GM18873 (cell line): Measurements from ENCODE around the gene PRKAR1B.

Source experiments
- ATAC-seq: cut with Tn5 transposase; IDR thresholded peaks from one replicate; pipeline ENCODE4 v1.9.1; 2021; ENCODE audit warnings: mild to moderate bottlenecking, moderate library complexity, moderate number of reproducible peaks; ENCODE audit not compliant: unreplicated experiment, low FRiP score

The PRKAR1B gene

DNA sequence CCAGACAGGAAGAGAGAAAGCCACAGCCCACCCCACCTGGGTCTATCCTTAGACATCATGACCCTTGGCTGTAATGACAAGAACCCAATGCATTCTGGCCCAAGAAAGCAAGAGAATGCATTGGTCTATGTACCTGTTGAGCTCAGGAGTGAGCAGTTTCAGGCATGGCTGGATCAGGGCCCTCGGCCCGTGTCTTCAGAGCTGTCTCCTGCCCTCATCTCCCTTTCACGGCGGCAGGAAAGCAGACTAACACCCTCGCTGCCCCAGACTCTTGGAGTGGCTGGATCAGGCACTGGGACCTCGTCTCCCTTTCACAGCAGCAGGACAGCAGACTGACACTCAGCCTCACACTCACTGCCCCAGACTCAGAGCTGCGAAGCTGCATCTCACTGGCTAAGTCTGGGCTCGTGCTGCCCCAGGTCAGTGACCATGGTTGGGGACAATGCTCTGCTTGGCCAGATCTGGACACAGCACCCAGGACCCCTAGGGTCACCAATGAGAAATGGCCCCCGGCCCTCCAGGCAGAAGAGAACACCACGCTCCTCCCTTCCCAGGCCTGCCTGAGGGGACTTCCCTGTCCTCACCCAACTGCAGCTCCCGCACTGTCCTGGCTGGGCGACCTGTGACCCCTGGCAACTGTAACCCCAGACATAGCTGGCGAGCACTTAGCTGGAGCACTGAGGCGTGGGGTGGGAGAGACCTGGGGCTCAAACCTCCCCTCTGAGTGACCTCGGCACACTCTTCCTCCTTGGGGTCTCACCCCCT lies 194.5 kb downstream of the PRKAR1B start:
- no peak for ATAC-seq

DNA sequence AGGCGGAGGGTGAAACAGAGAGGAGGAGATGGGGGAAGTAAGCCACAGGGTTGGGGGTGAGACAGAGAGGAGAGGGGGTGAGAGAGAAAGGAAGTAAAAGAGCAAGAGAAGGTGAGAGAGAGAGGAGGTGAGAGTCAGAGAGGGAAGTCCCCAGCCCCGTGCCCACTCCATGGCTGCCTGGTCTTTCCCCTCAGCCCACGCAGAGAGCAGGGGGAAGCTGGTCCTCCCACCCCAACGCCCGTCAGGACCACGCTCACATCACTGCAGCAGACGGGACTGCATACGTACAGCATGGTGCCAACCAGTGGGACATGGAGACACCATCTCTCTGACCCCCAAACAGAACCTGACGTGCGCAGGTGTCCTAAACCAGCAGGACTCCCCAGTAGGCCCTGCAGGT lies 195.3 kb downstream of the PRKAR1B start:
- ATAC-seq = no peak

DNA sequence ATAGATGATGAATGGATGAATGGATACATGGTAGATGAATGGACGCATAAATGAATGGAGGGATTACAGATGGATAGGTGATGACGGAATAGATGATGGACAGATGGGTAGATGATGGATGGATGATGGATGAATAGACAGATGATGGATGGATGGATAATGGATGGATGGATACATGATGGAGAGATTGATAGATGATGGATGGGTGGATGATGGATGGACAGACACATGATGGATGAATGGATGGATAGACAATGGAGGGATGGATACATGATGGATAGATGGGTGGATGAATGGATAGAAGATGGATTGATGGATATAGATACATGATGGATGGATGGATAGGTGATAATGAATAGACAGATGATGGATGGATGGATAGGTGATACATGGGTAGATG lies 198.6 kb downstream of the PRKAR1B start:
- no peak for ATAC-seq

DNA sequence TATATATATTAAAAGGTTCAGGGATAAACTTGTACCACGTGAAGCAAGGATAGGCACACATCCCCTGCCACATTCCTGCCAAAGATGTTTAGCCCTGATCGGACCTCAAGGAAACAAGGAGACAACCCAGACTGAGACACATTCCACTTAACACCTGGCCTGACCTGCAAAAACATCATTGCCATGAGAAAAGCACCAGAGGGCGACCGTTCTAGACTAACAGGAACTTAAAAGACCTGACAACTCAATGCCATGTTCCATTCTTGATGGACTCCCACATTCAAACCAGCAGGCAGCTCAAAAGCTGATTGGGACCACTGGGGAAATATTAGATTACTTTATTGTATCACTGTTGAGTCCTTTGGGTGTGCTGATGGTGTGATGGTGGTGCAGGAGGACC lies 199.4 kb downstream of the PRKAR1B start:
- ATAC-seq = no peak

- no peak for ATAC-seq
Measured at GRCh38 chr7:526460-527034, 200.5 kb downstream of the PRKAR1B start.

- ATAC-seq = no peak
Measured at GRCh38 chr7:525740-526139, 201.3 kb downstream of the PRKAR1B start.

DNA sequence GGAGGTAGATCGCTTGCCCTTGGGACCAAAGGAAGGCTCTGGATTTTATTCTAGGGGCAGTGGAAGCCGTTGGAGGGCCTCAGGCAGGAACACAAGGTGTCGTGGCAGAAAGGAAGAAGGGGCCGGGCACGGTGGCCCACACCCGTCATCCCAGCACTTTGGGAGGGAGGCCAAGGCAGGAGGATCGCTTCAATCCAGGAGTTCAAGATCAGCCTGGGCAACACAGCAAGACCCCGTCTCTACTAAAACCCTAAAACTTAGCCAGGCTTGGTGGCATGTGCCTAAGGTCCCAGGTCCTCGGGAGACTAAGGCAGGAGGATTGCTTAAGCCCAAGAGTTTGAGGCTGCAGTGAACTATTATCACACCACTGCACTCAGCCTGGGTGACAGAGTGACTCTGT lies 202.3 kb downstream of the PRKAR1B start:
- ATAC-seq = no peak

- ATAC-seq = no peak
Measured at GRCh38 chr7:523347-524336, 203.4 kb downstream of the PRKAR1B start.

GRCh38 chr7:522951-523314 lies 204.1 kb downstream of the PRKAR1B start:
- ATAC-seq = no peak

DNA sequence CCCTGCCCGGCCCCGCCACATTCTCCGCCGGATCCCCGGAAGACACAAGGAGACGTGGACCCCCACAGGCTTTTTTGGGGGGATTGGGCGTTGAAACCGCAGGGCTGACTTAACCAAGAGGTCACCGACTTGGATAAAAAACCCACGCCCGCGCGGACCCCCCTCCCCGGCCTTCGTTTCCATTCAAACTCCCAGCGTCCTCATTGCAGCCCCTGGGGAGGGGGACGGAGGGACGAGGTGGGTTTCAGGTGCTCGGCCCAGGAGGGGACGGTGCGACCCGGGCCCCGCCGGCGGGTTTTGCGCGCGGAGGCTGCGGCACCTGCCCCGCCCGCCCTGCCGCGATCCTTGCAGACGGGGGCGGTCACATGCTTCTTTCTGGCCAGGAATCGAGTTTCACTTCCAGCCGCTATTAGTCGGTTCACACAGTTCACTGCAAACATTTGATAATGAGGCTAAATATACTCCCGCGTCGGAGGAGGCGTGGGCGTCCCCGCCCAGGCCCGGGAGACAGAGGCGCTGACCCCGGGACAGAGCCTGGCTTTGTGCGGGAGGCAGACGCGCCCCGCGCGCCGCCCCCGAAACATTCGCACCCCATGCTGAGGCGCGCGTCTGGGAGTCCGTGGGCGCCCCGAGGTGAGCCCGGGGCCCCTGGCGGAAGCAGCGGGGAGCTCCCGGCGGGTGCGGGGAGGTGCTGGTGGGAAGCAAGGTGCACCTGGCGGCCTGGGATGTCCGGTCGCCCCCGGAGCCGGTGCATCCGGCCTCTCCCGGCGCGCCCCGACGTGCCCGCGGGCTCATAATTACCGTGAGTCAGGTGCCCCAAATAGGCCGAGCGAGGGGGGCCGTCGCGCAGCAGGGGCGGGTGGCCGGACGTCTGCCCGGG lies 204.8 kb downstream of the PRKAR1B start:
- ATAC-seq = no peak

- ATAC-seq = no peak
Measured at GRCh38 chr7:521221-522070, 205.6 kb downstream of the PRKAR1B start.

DNA sequence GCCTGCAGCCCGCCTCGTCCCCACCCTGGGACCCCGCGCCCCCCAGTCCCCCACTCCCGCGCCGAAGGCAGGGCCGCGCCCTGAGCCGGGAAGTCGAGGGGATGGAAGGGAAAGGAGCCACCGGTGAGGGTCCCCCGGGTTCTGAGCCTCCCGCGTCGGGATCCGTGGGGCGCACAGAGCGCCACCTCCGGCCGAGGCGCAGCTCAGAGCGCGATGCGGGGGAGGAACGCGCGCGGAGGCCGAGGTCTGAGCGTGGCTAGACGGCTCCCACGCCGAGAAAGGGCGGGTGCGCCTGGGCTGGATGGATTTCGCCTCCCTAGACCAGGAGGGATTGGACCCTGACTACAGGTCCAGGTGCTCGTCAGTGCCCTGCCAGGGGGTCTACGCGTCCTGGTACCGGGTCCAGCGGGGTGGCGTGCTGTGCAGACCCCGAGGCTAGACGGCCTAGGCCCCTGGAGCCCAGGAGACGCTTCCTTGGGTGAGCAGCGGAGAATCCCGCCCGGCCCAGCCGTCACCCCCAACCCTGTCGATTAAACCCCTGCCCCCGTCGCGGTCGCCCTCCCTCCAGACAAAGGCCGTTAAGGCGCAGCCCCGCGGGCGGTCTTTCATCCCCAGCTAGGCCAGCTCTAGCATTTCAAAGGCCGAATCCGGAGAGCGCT lies 206.4 kb downstream of the PRKAR1B start:
- ATAC-seq = no peak

GRCh38 chr7:519484-520390 lies 207.3 kb downstream of the PRKAR1B start, which contains the start of gene PDGFA:
Gene PDGFA (minus strand): TSS chr7:519846. CDS start chr7:519001, 845 bp downstream.
- ATAC-seq = no peak

DNA sequence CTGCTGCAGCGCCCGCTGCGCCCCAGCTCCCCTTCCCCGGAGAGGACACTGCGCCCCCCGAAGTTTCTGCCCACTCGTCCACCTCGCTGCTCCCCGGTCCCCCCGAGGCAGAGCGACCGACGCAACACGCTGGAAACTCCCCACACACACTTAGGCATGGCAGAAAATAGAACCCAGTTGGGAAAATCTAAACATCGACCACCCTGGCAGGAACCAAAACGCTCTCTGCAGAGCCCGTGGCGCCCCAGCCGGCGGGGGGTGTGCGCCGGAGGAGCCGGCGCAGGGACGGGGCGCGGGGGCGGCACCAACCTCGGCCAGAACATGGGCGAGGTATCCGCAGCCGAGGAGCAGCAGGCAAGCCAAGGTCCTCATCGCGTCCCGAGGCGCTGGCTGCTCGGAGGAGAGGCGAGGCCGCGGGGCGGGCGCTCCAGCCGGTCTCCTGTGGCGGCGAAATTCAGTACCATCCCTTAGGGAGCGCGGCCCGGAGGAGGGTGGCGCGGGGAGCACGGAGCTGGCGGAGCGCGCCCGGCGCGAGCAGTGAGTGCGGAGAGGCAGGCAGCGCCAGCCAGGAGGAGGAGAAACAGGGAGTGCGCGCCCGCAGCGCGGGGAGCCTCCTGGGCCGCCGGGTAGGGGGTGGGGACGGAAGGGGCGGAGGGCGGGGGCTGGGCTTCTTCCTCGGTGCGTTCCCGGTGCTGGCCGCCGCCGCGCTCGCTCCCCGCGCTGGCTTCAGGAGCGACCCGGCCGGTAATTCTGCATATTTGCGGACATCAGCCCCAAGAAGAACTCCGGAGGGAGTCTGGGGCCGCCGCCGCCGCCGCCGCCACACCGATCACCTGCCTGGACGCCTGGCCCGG lies 208.2 kb downstream of the PRKAR1B start:
- no peak for ATAC-seq

GRCh38 chr7:517774-518629 lies 209.1 kb downstream of the PRKAR1B start:
- no peak for ATAC-seq
